ENCODE results near the gene CDC37. TPM values are rescaled to one million over a fixed set of nuclear protein-coding genes. Genes with fewer than 3 reads are reported as not detected.
"Not testable (repeated sequence)": the region's sequence is repeated elsewhere in the genome, so short reads cannot be mapped to it uniquely, and the experiment has no call there.

CDC37 gene
- total RNA-seq, 1 donor from 2014 or later = 192 TPM

- no peak for DNase-seq (ENCODE audit: low spot score)
These were observed 16.5 kb upstream of the CDC37 start for GRCh38 chr19:10419646-10420443.

GRCh38 chr19:10419200-10419645, 15.9 kb upstream of the CDC37 start:
- no peak for DNase-seq (ENCODE audit: low spot score)

GRCh38 chr19:10418485-10419199, 15.3 kb upstream of the CDC37 start:
- no peak for DNase-seq (ENCODE audit: low spot score)

GRCh38 chr19:10418235-10418484, 14.8 kb upstream of the CDC37 start:
- no peak for DNase-seq (ENCODE audit: low spot score)

GRCh38 chr19:10417541-10418234, 14.3 kb upstream of the CDC37 start:
- no peak for DNase-seq (ENCODE audit: low spot score)

GRCh38 chr19:10416380-10417257, 13.3 kb upstream of the CDC37 start:
- DNase-seq (ENCODE audit: low spot score) = peak; percentile 78

- DNase-seq (ENCODE audit: low spot score) = no peak
These were observed 12.7 kb upstream of the CDC37 start for GRCh38 chr19:10416083-10416379.

GRCh38 chr19:10412257-10412977, 9.1 kb upstream of the CDC37 start:
- DNase-seq (ENCODE audit: low spot score) = no peak

- DNase-seq (ENCODE audit: low spot score) = not testable (repeated sequence)
These were observed 7.9 kb upstream of the CDC37 start for GRCh38 chr19:10411224-10411623.

- no peak for DNase-seq (ENCODE audit: low spot score)
These were observed 5.4 kb upstream of the CDC37 start for GRCh38 chr19:10408511-10409283.

GRCh38 chr19:10407096-10407495, 3.8 kb upstream of the CDC37 start:
- no peak for DNase-seq (ENCODE audit: low spot score)

GRCh38 chr19:10406191-10406590, 2.8 kb upstream of the CDC37 start:
- DNase-seq (ENCODE audit: low spot score) = no peak

GRCh38 chr19:10404888-10405820, 1.8 kb upstream of the CDC37 start:
- no peak for DNase-seq (ENCODE audit: low spot score)

- no peak for DNase-seq (ENCODE audit: low spot score)
These were observed 802 bp downstream of the CDC37 start for GRCh38 chr19:10402441-10403038.

- DNase-seq (ENCODE audit: low spot score) = no peak
These were observed 3.5 kb downstream of the CDC37 start for GRCh38 chr19:10399878-10400277.

GRCh38 chr19:10399340-10399739, 4.0 kb downstream of the CDC37 start:
- not testable (repeated sequence) for DNase-seq (ENCODE audit: low spot score)

GRCh38 chr19:10398819-10399218, 4.5 kb downstream of the CDC37 start:
- no peak for DNase-seq (ENCODE audit: low spot score)

- DNase-seq (ENCODE audit: low spot score) = no peak
These were observed 7.4 kb downstream of the CDC37 start for GRCh38 chr19:10395917-10396316.

GRCh38 chr19:10395436-10395835, 7.9 kb downstream of the CDC37 start:
- DNase-seq (ENCODE audit: low spot score) = no peak
